Femur (tissue), 1 donor: ENCODE measurements around the gene CRIM1.

Experiments
- DNase-seq: peaks from one replicate; pipeline ENCODE4 v3.0.0-alpha.2; 2017

Gene CRIM1

DNA sequence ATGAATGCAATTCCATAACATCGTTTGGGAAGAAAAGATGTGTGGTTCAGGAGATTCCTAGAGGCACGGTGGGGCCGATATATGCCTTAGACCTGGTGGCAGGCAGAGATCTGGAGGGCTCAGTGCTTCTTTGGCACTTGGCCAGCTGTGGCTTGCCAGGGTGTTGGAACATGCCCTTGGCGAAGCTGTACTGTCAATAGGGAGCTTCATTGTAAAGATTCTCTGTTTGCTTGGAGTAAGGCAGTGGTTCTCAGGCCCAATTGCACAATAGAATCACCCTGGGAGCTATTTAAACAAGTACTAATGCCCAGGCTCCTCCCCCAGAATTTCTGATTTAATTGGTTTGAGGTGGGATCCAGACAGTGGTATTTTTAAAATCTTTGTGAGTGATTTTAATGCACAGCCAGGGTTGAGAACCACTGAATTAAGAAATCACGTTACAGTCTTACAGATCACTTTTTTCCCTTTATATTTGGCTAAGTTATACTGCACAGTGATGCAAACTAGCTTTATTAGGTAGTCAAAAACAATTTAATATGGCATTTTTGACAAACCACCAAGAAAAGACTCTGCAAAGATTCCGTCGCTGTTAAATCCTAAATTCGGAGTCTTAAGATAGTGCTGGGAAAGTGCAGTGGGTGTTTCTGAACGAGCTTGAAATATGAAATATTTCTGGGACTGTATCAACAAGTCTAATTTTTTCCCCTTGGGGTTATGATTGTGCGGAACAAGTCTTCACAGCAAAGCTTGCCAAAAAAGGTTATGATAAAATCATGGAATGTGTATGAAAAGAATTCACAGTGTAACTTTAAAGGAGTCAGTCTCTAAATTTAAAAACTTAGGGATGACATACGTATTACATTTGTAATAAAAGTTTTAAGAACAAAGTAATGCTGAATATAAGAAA lies 78.0 kb downstream of the CRIM1 start:
- DNase-seq = peak; percentile 39

- no peak for DNase-seq
Observed at GRCh38 chr2:36438449-36438977, 82.9 kb downstream of the CRIM1 start.

DNA sequence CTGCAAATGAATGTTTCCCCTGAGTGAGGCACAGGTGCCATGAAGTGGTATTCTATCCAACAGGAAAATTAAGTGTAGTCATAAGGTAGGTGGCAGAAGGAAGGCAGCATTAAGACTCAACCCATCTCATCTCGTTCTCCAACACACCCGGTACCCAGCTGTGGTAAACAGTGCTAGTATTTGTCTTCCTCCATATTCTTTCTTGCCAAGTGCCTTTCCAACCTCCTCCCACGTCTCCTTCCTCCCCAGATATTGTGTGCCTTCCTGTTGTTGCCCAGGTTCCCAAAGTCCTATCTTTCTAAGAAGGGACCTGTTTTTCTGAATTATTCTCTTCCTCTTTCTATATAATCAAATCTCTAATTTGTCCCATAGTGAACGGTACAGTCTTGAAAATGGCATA lies 83.5 kb downstream of the CRIM1 start:
- no peak for DNase-seq

DNA sequence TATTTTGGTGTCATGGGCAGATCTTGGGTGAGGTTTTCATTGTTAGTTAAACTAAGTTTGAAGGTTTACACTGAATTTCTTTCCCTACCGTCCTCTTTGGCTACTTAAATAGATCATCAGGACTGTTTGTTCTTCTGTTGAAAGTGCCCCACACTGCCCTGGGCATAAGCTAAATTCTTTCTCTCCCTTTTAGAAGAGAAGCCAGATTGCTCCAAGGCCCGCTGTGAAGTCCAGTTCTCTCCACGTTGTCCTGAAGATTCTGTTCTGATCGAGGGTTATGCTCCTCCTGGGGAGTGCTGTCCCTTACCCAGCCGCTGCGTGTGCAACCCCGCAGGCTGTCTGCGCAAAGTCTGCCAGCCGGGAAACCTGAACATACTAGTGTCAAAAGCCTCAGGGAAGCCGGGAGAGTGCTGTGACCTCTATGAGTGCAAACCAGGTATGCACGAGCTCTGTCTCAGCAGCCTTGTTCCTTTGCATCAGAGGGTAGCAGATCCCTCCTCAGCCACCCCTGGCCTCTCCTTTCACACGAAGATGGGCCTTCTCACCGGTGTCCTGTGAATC lies 85.6 kb downstream of the CRIM1 start:
- no peak for DNase-seq

- no peak for DNase-seq
Observed at GRCh38 chr2:36441816-36442215, 86.2 kb downstream of the CRIM1 start.

DNA sequence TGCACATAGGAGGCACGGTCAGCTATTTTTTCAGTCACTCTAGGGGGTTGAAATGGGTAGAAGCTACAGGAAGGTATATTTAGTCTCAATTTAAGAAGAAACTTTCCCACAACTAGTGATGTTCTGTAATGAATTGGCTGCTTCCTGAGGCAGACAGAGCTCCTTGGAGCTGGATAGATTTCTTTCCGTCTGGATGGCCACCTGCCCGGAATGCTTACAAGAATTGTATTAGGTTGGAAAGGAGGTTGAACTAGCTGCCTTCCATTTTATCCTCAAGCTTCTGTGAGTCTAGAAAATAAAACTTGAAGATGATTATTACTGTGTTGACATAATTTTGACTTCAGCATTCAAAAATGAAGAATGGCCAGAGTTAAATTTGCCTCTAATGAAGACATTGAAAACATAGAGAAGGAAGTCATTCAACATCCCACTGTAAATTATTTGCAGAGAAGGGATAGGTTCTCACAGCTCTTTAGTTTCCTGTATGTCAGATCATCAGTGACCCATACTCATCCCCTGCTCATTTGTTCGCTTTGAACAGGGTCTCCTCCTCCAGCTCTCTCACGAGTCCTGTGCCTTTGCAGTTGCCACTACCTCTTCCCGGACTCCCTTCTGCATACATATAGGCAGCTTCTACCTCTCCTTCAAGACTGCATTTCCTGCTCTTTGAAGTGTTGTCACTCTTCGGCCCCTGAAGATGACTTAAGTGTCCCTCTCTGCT lies 88.8 kb downstream of the CRIM1 start:
- DNase-seq = peak; percentile 89

DNA sequence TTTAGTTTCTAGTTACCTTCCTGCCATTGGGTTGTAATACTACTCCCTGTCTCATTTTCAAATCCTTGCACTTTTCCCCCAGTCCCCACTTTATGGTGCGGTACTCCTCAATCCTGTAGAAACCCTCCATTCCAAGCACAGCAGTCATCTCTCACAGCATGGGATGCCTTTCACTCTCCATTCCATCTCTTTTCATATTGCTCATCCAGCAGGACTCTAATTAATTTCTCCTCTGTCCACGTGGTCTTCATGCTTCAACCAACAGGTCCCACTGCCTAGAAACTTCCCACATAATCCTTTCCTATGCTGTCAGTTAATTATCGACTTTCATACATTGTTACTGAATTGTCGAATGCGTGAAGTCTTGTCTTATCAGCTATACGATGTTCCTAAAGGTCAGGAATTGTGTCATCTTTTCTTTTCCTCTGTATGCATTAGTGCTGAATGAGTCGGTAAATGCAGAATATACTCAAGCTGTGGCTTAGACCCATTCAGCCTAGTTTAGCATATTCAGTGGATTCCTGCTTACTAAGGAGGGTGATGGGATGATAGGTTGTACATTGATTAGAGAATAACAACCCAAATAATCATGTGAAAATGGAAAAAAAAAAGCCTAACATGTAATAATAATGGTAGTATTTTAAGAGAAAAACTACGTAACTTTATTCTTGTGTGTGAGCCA lies 89.7 kb downstream of the CRIM1 start:
- no peak for DNase-seq

DNA sequence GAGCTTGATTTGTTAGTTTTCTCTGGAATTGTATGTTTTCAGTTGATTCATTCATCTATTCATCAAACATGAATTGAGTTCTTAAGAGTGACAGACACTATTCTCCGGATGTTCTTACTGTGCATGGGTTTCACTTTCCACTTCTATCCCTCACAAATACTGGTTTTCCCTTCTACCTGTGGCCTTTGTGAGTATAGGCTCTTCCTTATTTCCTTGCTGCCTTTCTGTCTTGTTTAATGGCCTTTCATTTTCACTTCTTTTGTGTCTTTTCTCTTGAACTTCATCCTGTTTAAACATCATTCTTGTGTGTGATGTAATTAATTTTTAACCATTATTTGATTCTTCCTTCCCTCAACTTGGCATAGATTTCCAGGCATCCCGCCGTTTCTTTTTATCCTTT lies 90.7 kb downstream of the CRIM1 start:
- DNase-seq = no peak

- DNase-seq = no peak
Observed at GRCh38 chr2:36449213-36449612, 93.6 kb downstream of the CRIM1 start.

GRCh38 chr2:36449943-36450392 lies 94.4 kb downstream of the CRIM1 start:
- DNase-seq = no peak

DNA sequence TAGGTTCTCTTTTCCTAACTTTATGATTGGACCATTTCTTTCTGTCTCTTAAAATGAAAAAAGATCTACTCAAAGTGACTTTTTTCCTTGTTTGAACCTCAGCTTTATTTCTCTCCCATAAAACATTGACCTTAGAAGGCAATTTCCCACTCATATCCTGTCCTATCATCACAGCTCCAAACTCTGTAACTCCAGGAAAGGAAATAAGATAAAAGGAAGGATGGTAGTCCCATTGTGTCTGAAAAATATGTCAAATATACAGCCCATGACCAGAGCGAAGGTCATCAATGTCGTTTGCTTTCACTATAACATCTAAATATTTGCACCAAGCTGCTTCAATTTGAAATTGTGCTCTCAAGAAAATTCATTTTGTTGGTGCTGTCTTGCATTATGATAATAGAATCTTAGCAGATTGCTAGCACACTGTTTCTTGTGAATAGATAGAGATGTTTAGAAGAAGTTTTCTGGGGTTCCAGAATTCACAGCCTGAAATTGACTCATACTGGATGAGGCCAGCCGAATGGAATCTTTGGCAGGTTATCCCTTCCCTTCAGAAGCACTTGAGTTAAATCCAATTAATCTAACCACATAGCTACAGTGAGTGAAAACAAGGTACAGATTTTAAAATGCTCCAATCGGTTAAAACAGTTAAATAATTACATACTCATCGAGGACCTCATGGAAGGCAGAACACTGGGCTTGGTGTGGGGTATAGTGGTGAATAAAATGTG lies 95.1 kb downstream of the CRIM1 start:
- DNase-seq = no peak

DNA sequence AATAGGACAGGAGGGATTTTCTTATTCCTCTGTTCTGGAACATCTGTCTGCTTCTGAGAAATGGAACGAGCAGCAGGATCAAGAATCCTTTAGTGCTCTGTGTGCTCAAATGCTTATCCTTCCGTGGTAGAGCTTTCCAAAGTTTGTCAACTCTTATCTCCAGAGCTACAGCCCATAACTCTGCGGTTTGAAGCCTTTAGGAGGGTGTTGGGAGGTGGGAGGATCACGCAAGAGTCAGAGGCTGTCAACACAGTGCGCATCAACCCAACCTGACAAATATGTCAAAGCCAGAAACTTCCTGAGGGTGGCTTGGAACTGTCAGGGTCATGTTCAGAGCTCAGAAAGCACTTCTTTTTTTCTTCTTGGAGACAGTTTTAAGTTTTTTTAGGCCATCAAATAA lies 95.9 kb downstream of the CRIM1 start:
- no peak for DNase-seq

GRCh38 chr2:36452260-36452659 lies 96.7 kb downstream of the CRIM1 start:
- no peak for DNase-seq

DNA sequence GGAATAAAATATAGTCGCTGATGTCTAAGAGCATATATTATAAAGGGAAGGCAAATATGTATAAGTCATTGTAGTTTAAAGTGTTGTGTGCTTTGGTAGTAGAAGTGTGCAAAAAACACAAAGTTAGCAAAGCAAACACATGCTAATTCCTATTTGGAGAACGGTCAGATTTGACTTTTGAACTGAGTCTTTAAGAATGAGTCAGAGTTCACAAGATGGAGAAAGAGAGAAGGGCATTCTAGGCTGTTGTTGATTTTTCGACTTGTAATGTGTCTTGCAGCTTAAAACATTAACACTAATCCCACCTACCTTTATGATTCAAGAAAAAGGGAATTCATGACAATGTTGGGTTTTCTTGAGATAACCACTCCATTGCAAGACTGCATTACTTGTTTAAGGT lies 98.1 kb downstream of the CRIM1 start:
- no peak for DNase-seq

DNA sequence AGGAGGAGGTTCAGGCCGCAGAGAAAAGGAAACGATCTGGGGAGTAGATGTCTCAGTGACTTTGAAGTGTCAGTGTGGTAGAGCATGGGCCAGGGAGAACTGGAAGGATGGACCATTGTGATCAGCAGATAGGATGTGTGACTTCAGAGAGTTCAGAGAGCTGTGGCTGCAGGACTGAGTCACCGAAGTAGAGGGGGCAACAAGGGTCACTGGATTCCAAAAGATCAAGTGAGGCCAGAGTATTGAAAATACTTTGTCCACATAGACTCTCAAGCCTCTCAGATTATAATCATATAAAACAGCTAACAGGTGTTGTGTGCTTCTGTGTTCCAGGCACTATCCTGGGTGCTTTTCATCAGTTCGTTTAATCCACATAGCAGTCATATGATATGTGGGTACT lies 99.4 kb downstream of the CRIM1 start:
- no peak for DNase-seq

DNA sequence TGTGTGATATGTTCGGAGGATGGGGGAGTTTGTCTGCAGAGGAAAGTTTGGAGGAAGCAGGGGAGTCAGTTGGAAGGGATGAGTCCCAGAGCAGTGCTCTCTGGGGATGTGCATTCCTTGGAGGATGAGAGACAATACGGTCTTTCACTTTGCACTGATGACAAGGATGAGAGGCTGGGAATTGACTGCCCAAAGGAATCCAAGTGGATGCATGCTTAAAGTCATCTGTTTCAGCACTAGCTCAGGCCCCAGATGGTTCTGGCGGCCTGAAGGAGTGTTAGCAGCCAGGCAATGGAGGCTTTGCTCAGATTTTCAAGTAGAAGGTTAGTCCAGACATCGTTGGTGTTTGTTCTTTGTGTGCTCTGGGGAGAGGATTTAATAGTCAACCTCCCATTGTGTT lies 100.2 kb downstream of the CRIM1 start:
- peak; percentile 41 for DNase-seq

GRCh38 chr2:36456227-36457175 lies 100.9 kb downstream of the CRIM1 start:
- DNase-seq = peak; percentile 69

- DNase-seq = no peak
Observed at GRCh38 chr2:36458106-36458505, 102.5 kb downstream of the CRIM1 start.

DNA sequence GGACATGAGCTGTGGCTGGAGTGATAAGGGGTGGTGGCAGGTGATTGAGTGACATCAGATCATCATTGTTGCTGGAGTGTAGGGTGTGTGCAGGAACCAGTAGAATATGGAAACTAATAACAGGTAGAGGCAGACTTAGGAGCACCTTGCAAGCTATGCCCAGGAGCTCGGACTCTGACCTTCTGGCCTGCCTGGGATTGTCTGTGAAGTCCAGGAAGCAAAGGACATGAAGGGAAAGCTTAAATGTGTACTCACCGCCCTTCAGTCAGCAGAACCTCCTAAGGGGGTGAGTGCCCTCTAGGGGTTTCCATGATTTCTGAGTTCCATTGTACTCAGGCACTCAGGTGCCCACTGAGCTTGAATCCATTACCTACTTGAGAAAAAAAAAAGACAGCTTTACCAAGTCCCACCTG lies 104.2 kb downstream of the CRIM1 start:
- DNase-seq = no peak

- DNase-seq = no peak
Observed at GRCh38 chr2:36461039-36461681, 105.6 kb downstream of the CRIM1 start.
